ENCODE data around the gene WDFY3.

WDFY3 gene

GRCh38 chr4:84952776-84953175 is 13.7 kb downstream of the WDFY3 start:
- DNase-seq (ENCODE audit: low read depth): no peak

GRCh38 chr4:84952004-84952403 is 14.5 kb downstream of the WDFY3 start:
- no peak for DNase-seq (ENCODE audit: low read depth)

- DNase-seq (ENCODE audit: low read depth): no peak
Observed at GRCh38 chr4:84948056-84948455, 18.4 kb downstream of the WDFY3 start.

GRCh38 chr4:84944947-84945346 is 21.5 kb downstream of the WDFY3 start:
- DNase-seq (ENCODE audit: low read depth): no peak

GRCh38 chr4:84940960-84941359 is 25.5 kb downstream of the WDFY3 start:
- DNase-seq (ENCODE audit: low read depth): no peak

GRCh38 chr4:84939113-84939512 is 27.4 kb downstream of the WDFY3 start:
- no peak for DNase-seq (ENCODE audit: low read depth)

GRCh38 chr4:84938316-84938715 is 28.2 kb downstream of the WDFY3 start:
- DNase-seq (ENCODE audit: low read depth): no peak

- no peak for DNase-seq (ENCODE audit: low read depth)
Observed at GRCh38 chr4:84937381-84937977, 29.0 kb downstream of the WDFY3 start.

GRCh38 chr4:84936123-84936522 is 30.4 kb downstream of the WDFY3 start:
- no peak for DNase-seq (ENCODE audit: low read depth)

- no peak for DNase-seq (ENCODE audit: low read depth)
Observed at GRCh38 chr4:84932462-84932861, 34.0 kb downstream of the WDFY3 start.

GRCh38 chr4:84931961-84932360 is 34.5 kb downstream of the WDFY3 start:
- DNase-seq (ENCODE audit: low read depth): no peak

- no peak for DNase-seq (ENCODE audit: low read depth)
Observed at GRCh38 chr4:84931274-84931673, 35.2 kb downstream of the WDFY3 start.

- DNase-seq (ENCODE audit: low read depth): no peak
Observed at GRCh38 chr4:84928089-84928488, 38.4 kb downstream of the WDFY3 start.

- no peak for DNase-seq (ENCODE audit: low read depth)
Observed at GRCh38 chr4:84927428-84927827, 39.1 kb downstream of the WDFY3 start.

GRCh38 chr4:84925558-84925957 is 40.9 kb downstream of the WDFY3 start:
- DNase-seq (ENCODE audit: low read depth): no peak

- no peak for DNase-seq (ENCODE audit: low read depth)
Observed at GRCh38 chr4:84924434-84924833, 42.1 kb downstream of the WDFY3 start.

- no peak for DNase-seq (ENCODE audit: low read depth)
Observed at GRCh38 chr4:84920617-84921016, 45.9 kb downstream of the WDFY3 start.

GRCh38 chr4:84917869-84918600 is 48.5 kb downstream of the WDFY3 start:
- no peak for DNase-seq (ENCODE audit: low read depth)

GRCh38 chr4:84917086-84917821 is 49.2 kb downstream of the WDFY3 start:
- no peak for DNase-seq (ENCODE audit: low read depth)

- no peak for DNase-seq (ENCODE audit: low read depth)
Observed at GRCh38 chr4:84916227-84916626, 50.3 kb downstream of the WDFY3 start.

- DNase-seq (ENCODE audit: low read depth): no peak
Observed at GRCh38 chr4:84915396-84915780, 51.1 kb downstream of the WDFY3 start.

- no peak for DNase-seq (ENCODE audit: low read depth)
Observed at GRCh38 chr4:84914686-84915395, 51.6 kb downstream of the WDFY3 start.

GRCh38 chr4:84913176-84913575 is 53.3 kb downstream of the WDFY3 start:
- DNase-seq (ENCODE audit: low read depth): no peak
